ENCODE results near the gene RAF1.

RAF1 gene

GRCh38 chr3:12708584-12709192 is 44.8 kb upstream of the RAF1 start:
- Histone ChIP-seq H3K36me3 (ENCODE audit: low read length) (no peaks in the 10 kb centered on the region), H3K4me3 (ENCODE audit: insufficient read depth, low read length, poor library complexity, severe bottlenecking) (no peak overlapping the region), H3K4me2 (ENCODE audit: low read depth, low read length, poor library complexity, severe bottlenecking) (no peak overlapping the region), H3F3A (ENCODE audit: insufficient read depth) (no peaks in the 10 kb centered on the region), H4K20me1 (ENCODE audit: low read depth, low read length) (no peaks in the 10 kb centered on the region), H3K27me3 (ENCODE audit: low read length) (no peaks in the 10 kb centered on the region), H3K9ac (ENCODE audit: low read length) (no peak overlapping the region), H2AFZ (ENCODE audit: low read depth, low read length, severe bottlenecking) (no peak overlapping the region), H3K9me2 (replicated peaks; ENCODE audit: insufficient read depth, low read length) (no peaks in the 10 kb centered on the region), H3K79me2 (ENCODE audit: insufficient read depth, low read length) (no peaks in the 10 kb centered on the region), H3K9me3 (ENCODE audit: insufficient read depth, low read length) (no peaks in the 10 kb centered on the region), H3K27ac (ENCODE audit: low read depth, low read length) (no peak overlapping the region)
- TF ChIP-seq CTCF (IDR thresholded peaks at IDR 0.05; ENCODE audit: insufficient read depth, low read length, poor library complexity, severe bottlenecking) (no peak), EZH2phosphoT487 (conservative IDR thresholded peaks at IDR 0.05; ENCODE audit: low read length) (no peak)

GRCh38 chr3:12707449-12707848 is 43.5 kb upstream of the RAF1 start:
- H3K27me3 ChIP-seq (ENCODE audit: low read length), result no peaks in the 10 kb centered on the region
- TF ChIP-seq EZH2phosphoT487 (conservative IDR thresholded peaks at IDR 0.05; ENCODE audit: low read length) (no peak), CTCF (IDR thresholded peaks at IDR 0.05; ENCODE audit: insufficient read depth, low read length, poor library complexity, severe bottlenecking) (no peak)
- H3K4me2 ChIP-seq (ENCODE audit: low read depth, low read length, poor library complexity, severe bottlenecking), result no peak overlapping the region
- no peak overlapping the region for H3K4me3 ChIP-seq (ENCODE audit: insufficient read depth, low read length, poor library complexity, severe bottlenecking)
- H3F3A ChIP-seq (ENCODE audit: insufficient read depth), result no peaks in the 10 kb centered on the region
- H3K36me3 ChIP-seq (ENCODE audit: low read length), result no peaks in the 10 kb centered on the region
- no peaks in the 10 kb centered on the region for H3K9me3 ChIP-seq (ENCODE audit: insufficient read depth, low read length)
- no peak overlapping the region for H3K9ac ChIP-seq (ENCODE audit: low read length)
- no peaks in the 10 kb centered on the region for H3K9me2 ChIP-seq (replicated peaks; ENCODE audit: insufficient read depth, low read length)
- H2AFZ ChIP-seq (ENCODE audit: low read depth, low read length, severe bottlenecking), result no peak overlapping the region
- no peaks in the 10 kb centered on the region for H4K20me1 ChIP-seq (ENCODE audit: low read depth, low read length)
- no peaks in the 10 kb centered on the region for H3K79me2 ChIP-seq (ENCODE audit: insufficient read depth, low read length)
- H3K27ac ChIP-seq (ENCODE audit: low read depth, low read length), result no peak overlapping the region

GRCh38 chr3:12706504-12707253 is 42.8 kb upstream of the RAF1 start:
- Histone ChIP-seq H3F3A (ENCODE audit: insufficient read depth) (no peaks in the 10 kb centered on the region), H3K27ac (ENCODE audit: low read depth, low read length) (no peak overlapping the region), H4K20me1 (ENCODE audit: low read depth, low read length) (no peaks in the 10 kb centered on the region), H3K9me2 (replicated peaks; ENCODE audit: insufficient read depth, low read length) (no peaks in the 10 kb centered on the region), H3K36me3 (ENCODE audit: low read length) (no peaks in the 10 kb centered on the region), H3K9ac (ENCODE audit: low read length) (no peak overlapping the region), H3K9me3 (ENCODE audit: insufficient read depth, low read length) (no peaks in the 10 kb centered on the region), H3K27me3 (ENCODE audit: low read length) (no peaks in the 10 kb centered on the region), H2AFZ (ENCODE audit: low read depth, low read length, severe bottlenecking) (no peak overlapping the region), H3K4me2 (ENCODE audit: low read depth, low read length, poor library complexity, severe bottlenecking) (no peak overlapping the region), H3K4me3 (ENCODE audit: insufficient read depth, low read length, poor library complexity, severe bottlenecking) (no peak overlapping the region), H3K79me2 (ENCODE audit: insufficient read depth, low read length) (no peaks in the 10 kb centered on the region)
- TF ChIP-seq CTCF (IDR thresholded peaks at IDR 0.05; ENCODE audit: insufficient read depth, low read length, poor library complexity, severe bottlenecking) (peak; percentile 68), EZH2phosphoT487 (conservative IDR thresholded peaks at IDR 0.05; ENCODE audit: low read length) (no peak)

Measured in SU-DHL-6 (cell line).